GM06990 (cell line): ENCODE results near the gene CACNB1.

Experiments
- DNase-seq: peaks from one replicate; pipeline ENCODE4 v3.0.0-alpha.2; 2011; ENCODE audit not compliant: insufficient read length; ENCODE audit errors: extremely low read depth
- H3K27me3 ChIP-seq: replicated peaks from 2 replicates; pipeline ENCODE4 v1.6.0; 2011; ENCODE audit warnings: low read length; ENCODE audit not compliant: control insufficient read depth, insufficient read depth
- H3K36me3 ChIP-seq: 2 replicates; pipeline ENCODE4 v1.5.1; 2011; ENCODE audit warnings: low read length; ENCODE audit not compliant: control insufficient read depth, insufficient read depth
- H3K4me3 ChIP-seq: replicated peaks from 2 replicates; pipeline ENCODE4 v1.5.1; 2011; ENCODE audit warnings: low read depth, mild to moderate bottlenecking, control low read depth, low read length
- TF ChIP-seq, protein P1 (sequence below): IDR thresholded peaks from 2 replicates; pipeline ENCODE4 v1.5.1; 2011; ENCODE audit warnings: low read length, control low read depth, mild to moderate bottlenecking, inconsistent platforms; ENCODE audit not compliant: insufficient read depth, poor library complexity, severe bottlenecking

CACNB1 gene

GRCh38 chr17:39166437-39167335 lies 30.8 kb downstream of the CACNB1 start:
- DNase-seq, result no peak
- TF ChIP-seq, protein P1, sequence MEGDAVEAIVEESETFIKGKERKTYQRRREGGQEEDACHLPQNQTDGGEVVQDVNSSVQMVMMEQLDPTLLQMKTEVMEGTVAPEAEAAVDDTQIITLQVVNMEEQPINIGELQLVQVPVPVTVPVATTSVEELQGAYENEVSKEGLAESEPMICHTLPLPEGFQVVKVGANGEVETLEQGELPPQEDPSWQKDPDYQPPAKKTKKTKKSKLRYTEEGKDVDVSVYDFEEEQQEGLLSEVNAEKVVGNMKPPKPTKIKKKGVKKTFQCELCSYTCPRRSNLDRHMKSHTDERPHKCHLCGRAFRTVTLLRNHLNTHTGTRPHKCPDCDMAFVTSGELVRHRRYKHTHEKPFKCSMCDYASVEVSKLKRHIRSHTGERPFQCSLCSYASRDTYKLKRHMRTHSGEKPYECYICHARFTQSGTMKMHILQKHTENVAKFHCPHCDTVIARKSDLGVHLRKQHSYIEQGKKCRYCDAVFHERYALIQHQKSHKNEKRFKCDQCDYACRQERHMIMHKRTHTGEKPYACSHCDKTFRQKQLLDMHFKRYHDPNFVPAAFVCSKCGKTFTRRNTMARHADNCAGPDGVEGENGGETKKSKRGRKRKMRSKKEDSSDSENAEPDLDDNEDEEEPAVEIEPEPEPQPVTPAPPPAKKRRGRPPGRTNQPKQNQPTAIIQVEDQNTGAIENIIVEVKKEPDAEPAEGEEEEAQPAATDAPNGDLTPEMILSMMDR, result no peak
- Histone ChIP-seq H3K4me3 (no peak overlapping the region), H3K36me3 (no peaks in the 10 kb centered on the region), H3K27me3 (no peaks in the 10 kb centered on the region; the same call in 1 of the 2 replicates)

GRCh38 chr17:39165841-39166349 lies 31.6 kb downstream of the CACNB1 start, which contains the start of gene ARL5C:
Gene ARL5C, minus strand, starts transcription at chr17:39166161. Its CDS starts 401 bp downstream, at chr17:39165760.
- peak within 1 kb of the TSS; percentile 68 for H3K4me3 ChIP-seq

DNA sequence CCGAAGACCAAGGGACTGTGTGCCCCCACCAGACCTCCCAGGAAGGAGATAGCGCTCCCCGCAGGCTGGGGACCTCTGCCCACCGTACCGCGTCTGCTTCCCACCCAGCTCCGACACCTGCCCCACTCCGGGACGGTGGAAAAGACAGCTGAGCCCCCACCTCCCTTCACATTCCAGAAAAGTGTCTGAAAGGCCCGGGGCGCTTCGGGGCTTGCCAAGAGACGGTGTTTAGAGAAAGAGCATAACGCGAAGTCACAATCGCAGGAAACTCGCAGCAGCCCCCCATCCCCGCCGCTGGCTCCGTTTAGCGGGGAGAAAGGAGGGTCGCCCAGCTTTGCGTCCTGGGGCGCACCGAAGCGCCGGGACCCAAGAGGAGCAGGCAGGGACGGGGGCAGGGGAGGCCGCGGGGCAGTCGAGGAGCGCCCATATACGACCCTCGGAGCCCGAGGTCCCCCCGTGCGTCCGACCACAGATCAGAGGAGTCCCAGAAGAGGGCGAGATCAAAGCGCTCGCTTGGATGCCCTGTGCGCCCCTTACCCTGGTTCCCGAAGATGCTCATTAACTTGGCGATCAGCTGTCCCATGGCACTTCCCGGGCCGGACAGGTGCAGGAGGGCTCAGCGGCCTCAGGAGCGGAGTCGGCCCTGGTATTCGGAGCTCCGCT lies 32.2 kb downstream of the CACNB1 start:
- no peaks in the 10 kb centered on the region; the same call in 1 of the 2 replicates for H3K27me3 ChIP-seq
- H3K36me3 ChIP-seq, result no peaks in the 10 kb centered on the region
- peak overlapping the region; percentile 68 for H3K4me3 ChIP-seq
- DNase-seq, result no peak
- TF ChIP-seq, protein P1, result no peak

More at GRCh38 chr17:39165841-39166349, 31.6 kb downstream of the CACNB1 start, which contains the start of gene ARL5C:
- TF ChIP-seq, protein P1, result no peak
- no peaks in the 10 kb centered on the region for H3K36me3 ChIP-seq
- H3K27me3 ChIP-seq, result no peaks in the 10 kb centered on the region; the same call in 1 of the 2 replicates
- DNase-seq, result no peak

GRCh38 chr17:39164675-39165143 lies 32.8 kb downstream of the CACNB1 start:
- no peaks in the 10 kb centered on the region for H3K36me3 ChIP-seq
- H3K4me3 ChIP-seq, result peak overlapping the region; percentile 68
- DNase-seq, result peak; percentile 84
- TF ChIP-seq, protein P1, result peak; percentile 96
- no peaks in the 10 kb centered on the region; the same call in 1 of the 2 replicates for H3K27me3 ChIP-seq

GRCh38 chr17:39161962-39162361 lies 35.5 kb downstream of the CACNB1 start:
- Histone ChIP-seq H3K27me3 (no peaks in the 10 kb centered on the region; the same call in 1 of the 2 replicates), H3K36me3 (no peaks in the 10 kb centered on the region), H3K4me3 (no peak overlapping the region)
- DNase-seq, result no peak
- TF ChIP-seq, protein P1, result no peak
